OCI-LY1 (cell line): ENCODE results near the gene NID1.

Experiments used
- H2AFZ ChIP-seq: fragments of 200-600 bp; sonication (generic), shearing (Covaris generic); 2 replicates; pipeline ENCODE4 v1.6.0; 2014; ENCODE audit warnings: antibody characterized with exemption, mild to moderate bottlenecking, low read length
- H3F3A ChIP-seq: fragments of 200-600 bp; sonication (generic), shearing (Covaris generic); 2 replicates; pipeline ENCODE4 v1.6.0; 2014; ENCODE audit warnings: mild to moderate bottlenecking, antibody characterized with exemption, low read length, moderate library complexity; ENCODE audit not compliant: insufficient read depth
- H3K27ac ChIP-seq: fragments of 200-600 bp; sonication (generic); 2 replicates; pipeline ENCODE4 v1.5.1; 2014; ENCODE audit warnings: low read length, mixed run types, mild to moderate bottlenecking, low read depth; ENCODE audit not compliant: poor library complexity, severe bottlenecking
- H3K27me3 ChIP-seq: fragments of 200-600 bp; sonication (generic); 2 replicates; pipeline ENCODE4 v1.6.0; 2014; ENCODE audit warnings: antibody characterized with exemption, mild to moderate bottlenecking, low read length, moderate library complexity; ENCODE audit not compliant: insufficient read depth
- H3K36me3 ChIP-seq: fragments of 200-600 bp; sonication (generic); 2 replicates; pipeline ENCODE4 v1.6.1; 2014; ENCODE audit warnings: mild to moderate bottlenecking, antibody characterized with exemption, low read length, moderate library complexity, mixed read lengths; ENCODE audit not compliant: insufficient read depth
- H3K4me1 ChIP-seq: fragments of 200-600 bp; sonication (generic); 2 replicates; pipeline ENCODE4 v1.5.1; 2014; ENCODE audit warnings: mild to moderate bottlenecking, low read length, moderate library complexity; ENCODE audit not compliant: insufficient read depth, severe bottlenecking
- H3K4me2 ChIP-seq: fragments of 200-600 bp; sonication (generic), shearing (Covaris generic); 2 replicates; pipeline ENCODE4 v1.6.1; 2014; ENCODE audit warnings: low read length
- H3K4me3 ChIP-seq: fragments of 200-600 bp; sonication (generic); 2 replicates; pipeline ENCODE4 v1.5.1; 2014; ENCODE audit warnings: low read length, low read depth, mild to moderate bottlenecking, mixed read lengths; ENCODE audit not compliant: poor library complexity, severe bottlenecking
- H3K79me2 ChIP-seq: fragments of 200-600 bp; shearing (Covaris generic); 2 replicates; pipeline ENCODE4 v1.6.1; 2016; ENCODE audit warnings: mixed run types, low read length, mixed read lengths; ENCODE audit not compliant: insufficient read depth
- H3K9ac ChIP-seq: fragments of 200-600 bp; sonication (generic), shearing (Covaris generic); 2 replicates; pipeline ENCODE4 v1.6.1; 2014; ENCODE audit warnings: mild to moderate bottlenecking, low read length, mixed read lengths
- H3K9me2 ChIP-seq: fragments of 200-600 bp; sonication (generic), shearing (Covaris generic); 2 replicates; pipeline ENCODE4 v1.6.1; 2014; ENCODE audit warnings: low read depth, mild to moderate bottlenecking, low read length, mixed read lengths
- H3K9me3 ChIP-seq: fragments of 200-600 bp; shearing (Covaris generic); 2 replicates; pipeline ENCODE4 v1.6.1; 2014; ENCODE audit warnings: low read length, mixed read lengths
- H4K20me1 ChIP-seq: fragments of 200-600 bp; sonication (generic), shearing (Covaris generic); 2 replicates; pipeline ENCODE4 v1.6.0; 2016; ENCODE audit warnings: mild to moderate bottlenecking, low read length; ENCODE audit not compliant: insufficient read depth
- CTCF ChIP-seq: fragments of 200-600 bp; sonication (generic), shearing (Covaris generic); IDR thresholded peaks from 2 replicates; pipeline ENCODE4 v1.5.1; 2017; ENCODE audit warnings: mild to moderate bottlenecking, antibody characterized with exemption, low read length, moderate library complexity, mixed read lengths
- EZH2 ChIP-seq: fragments of 200-600 bp; sonication (generic), shearing (Covaris generic); IDR thresholded peaks from 2 replicates; pipeline ENCODE4 v1.8.0; 2017; ENCODE audit warnings: borderline replicate concordance, mixed run types, mild to moderate bottlenecking, antibody characterized with exemption, low read length, moderate library complexity, mixed read lengths

Gene NID1

GRCh38 chr1:235947989-235948388 lies 116.9 kb downstream of the NID1 start:
- Histone ChIP-seq H3K9ac (no peak overlapping the region), H3K27me3 (no peaks in the 10 kb centered on the region), H3K4me2 (no peak overlapping the region), H2AFZ (no peak overlapping the region), H3K27ac (no peak overlapping the region), H3K4me3 (no peak overlapping the region), H4K20me1 (no peaks in the 10 kb centered on the region), H3F3A (no peaks in the 10 kb centered on the region), H3K4me1 (no peaks in the 10 kb centered on the region), H3K9me2 (no peaks in the 10 kb centered on the region), H3K36me3 (no peaks in the 10 kb centered on the region), H3K79me2 (no peaks in the 10 kb centered on the region), H3K9me3 (no peaks in the 10 kb centered on the region)
- TF ChIP-seq EZH2 (no peak), CTCF (no peak)

DNA sequence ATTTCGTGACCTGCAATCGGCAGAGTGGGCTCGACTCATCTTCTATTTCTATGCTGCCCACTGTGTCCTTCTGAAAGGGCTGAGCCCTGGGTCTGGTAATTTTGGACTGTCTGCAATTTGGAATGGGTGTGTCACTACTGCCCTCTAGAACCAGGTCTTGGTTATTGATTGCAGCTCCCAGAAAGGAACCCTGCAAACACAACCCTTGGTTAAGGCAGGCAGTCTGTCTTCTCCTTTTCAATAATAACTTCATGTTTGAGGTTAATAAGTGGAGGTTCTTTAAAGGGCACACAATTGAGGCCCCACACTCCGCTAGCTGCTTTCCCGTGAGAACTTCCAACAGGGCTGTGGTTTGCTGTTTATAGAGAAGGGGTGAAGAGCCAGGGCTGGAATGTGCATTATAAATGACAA lies 118.3 kb downstream of the NID1 start:
- Histone ChIP-seq H3F3A (no peaks in the 10 kb centered on the region), H4K20me1 (no peaks in the 10 kb centered on the region), H3K4me3 (no peak overlapping the region), H3K9ac (no peak overlapping the region), H3K9me2 (no peaks in the 10 kb centered on the region), H2AFZ (no peak overlapping the region), H3K79me2 (no peaks in the 10 kb centered on the region), H3K4me2 (no peak overlapping the region), H3K36me3 (no peaks in the 10 kb centered on the region), H3K27ac (no peak overlapping the region), H3K27me3 (no peaks in the 10 kb centered on the region), H3K9me3 (no peaks in the 10 kb centered on the region), H3K4me1 (no peaks in the 10 kb centered on the region)
- TF ChIP-seq CTCF (peak; percentile 8; the same call in 1 of the 2 replicates), EZH2 (no peak)

DNA sequence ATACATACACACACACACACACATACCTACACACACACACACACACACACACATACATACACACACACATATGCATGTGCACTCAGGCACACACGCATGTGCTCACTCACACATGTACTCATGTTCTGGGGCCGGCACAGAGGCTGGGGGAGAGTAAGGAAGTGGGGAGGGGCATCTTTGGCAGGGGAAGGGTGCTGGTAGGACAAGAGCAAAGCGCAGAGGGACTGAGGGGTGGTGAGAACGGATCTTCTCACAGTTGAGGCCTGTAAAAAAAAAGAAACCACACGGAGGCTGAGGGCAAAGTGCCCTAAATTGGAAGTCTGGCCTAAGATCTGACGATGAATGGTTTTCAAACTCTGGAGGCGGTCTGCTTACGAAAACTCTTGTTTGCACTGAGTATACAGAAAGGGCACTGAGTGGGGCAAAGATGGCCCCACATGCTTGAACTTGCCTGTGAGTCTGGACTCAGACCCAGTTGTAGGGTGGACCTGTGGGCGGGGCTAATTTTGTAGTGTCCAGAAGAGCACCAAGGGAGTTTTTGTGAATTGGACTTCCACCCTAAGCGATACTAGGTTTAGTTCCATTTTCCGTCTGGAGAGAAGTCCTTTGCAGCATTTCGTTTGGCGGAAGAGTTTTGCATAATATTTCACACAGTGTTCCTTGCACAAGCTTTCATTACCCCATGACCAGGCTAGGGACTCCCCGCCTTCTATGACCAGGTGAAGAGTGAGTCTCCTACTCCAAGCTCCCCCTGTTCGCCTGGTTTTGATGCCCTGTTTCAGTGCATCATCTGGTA lies 118.9 kb downstream of the NID1 start:
- no peaks in the 10 kb centered on the region for H3K4me1 ChIP-seq
- H3F3A ChIP-seq = no peaks in the 10 kb centered on the region

More for the DNA sequence above, 118.9 kb downstream of the NID1 start:
- H3K9ac ChIP-seq = no peak overlapping the region
- no peak overlapping the region for H3K4me3 ChIP-seq
- no peaks in the 10 kb centered on the region for H3K9me3 ChIP-seq
- H3K79me2 ChIP-seq = no peaks in the 10 kb centered on the region
- no peak overlapping the region for H3K4me2 ChIP-seq
- H2AFZ ChIP-seq = no peak overlapping the region
- TF ChIP-seq EZH2 (no peak), CTCF (no peak)
- H4K20me1 ChIP-seq = no peaks in the 10 kb centered on the region
- no peaks in the 10 kb centered on the region for H3K36me3 ChIP-seq
- no peaks in the 10 kb centered on the region for H3K27me3 ChIP-seq
- H3K9me2 ChIP-seq = no peaks in the 10 kb centered on the region
- no peak overlapping the region for H3K27ac ChIP-seq
